ENCODE data around the gene CAV1. TPM values are rescaled to one million over a fixed set of nuclear protein-coding genes. Genes with fewer than 3 reads are reported as not detected.
A peak's percentile ranks its signal among the peaks of the same experiment; 100 is the strongest.

Gene CAV1
- total and polyA plus RNA-seq, 2 experiments from 2014 or later = 1,092 to 1,736 TPM

DNA sequence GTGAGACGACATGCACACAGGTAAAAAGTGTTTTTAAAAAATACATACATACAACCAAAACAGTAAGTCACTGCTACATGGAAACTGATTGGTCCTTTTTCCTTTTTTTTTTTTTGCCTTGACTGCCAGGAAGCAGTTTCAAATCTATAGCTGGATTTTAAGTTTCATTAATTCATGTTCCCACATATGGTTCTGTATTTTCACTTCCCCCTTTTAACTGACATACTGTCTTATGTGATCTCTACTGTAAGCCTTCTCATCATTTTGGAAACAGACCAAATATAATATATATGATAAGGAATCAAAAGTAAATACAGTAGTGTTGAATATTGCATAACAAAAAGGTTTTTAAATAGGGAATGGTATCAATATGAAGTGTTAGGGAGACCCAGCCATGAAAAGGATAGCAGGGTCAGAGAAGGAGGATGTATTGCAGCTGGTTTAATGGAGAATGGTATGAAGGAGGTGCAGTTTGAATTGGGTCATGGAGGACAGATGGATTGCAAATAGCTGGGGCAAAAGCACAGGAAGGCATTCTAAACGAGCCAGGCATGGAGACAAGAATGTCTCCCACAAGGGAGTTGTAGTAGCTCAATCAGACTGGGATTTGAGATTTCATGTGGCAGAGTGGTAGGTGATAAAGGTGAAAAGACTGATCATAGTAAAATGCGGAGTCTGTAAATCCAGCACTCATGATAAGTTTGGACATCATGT is 5.4 kb downstream of the CAV1 start:
- H3K9me3 ChIP-seq (ENCODE audit: low read depth) = no peaks in the 10 kb centered on the region
- peak overlapping the region; percentile 93 for H3K4me2 ChIP-seq (ENCODE audit: unreplicated experiment)
- 54 to 56% methylated on average over 3 of the region's 3 CpGs for WGBS, 2 experiments (ENCODE audit: low coverage in 1 of 2, low lambda C conversion rate in 2 of 2, missing lambda C conversion rate in 2 of 2)
- TF ChIP-seq EZH2 (IDR thresholded peaks at IDR 0.05; ENCODE audit: insufficient read depth, poor library complexity, severe bottlenecking) = no peak
- no peak for TF ChIP-seq EZH2phosphoT487 (IDR thresholded peaks at IDR 0.05; ENCODE audit: insufficient read depth, low read depth)
- in situ Hi-C loops (cut with MboI) = loop anchor here (10.0 kb wide), 1 partner anchor 55 kb away; no protein-coding TSS in a partner anchor
- H3K79me2 ChIP-seq (ENCODE audit: insufficient read depth) = peaks cover 96% of the 10 kb centered on the region
- H3K4me3 ChIP-seq = peak overlapping the region; percentile 95
- H3K9ac ChIP-seq = peak overlapping the region; percentile 99
- H3K4me1 ChIP-seq (ENCODE audit: insufficient read depth) = peaks cover 52% of the 10 kb centered on the region
- H3K36me3 ChIP-seq (ENCODE audit: low read depth) = peaks cover 71% of the 10 kb centered on the region
- no peak overlapping the region for H2AFZ ChIP-seq
- H4K20me1 ChIP-seq (ENCODE audit: insufficient read depth) = no peaks in the 10 kb centered on the region
- no peak for DNase-seq
- peak overlapping the region; percentile 95 for H3K27ac ChIP-seq
- H3K9me2 ChIP-seq (ENCODE audit: insufficient read depth) = no peaks in the 10 kb centered on the region
- no peaks in the 10 kb centered on the region for H3K27me3 ChIP-seq (replicated peaks; ENCODE audit: insufficient read depth)
- peaks cover 78% of the 10 kb centered on the region for H3F3A ChIP-seq (ENCODE audit: insufficient read depth)

DNA sequence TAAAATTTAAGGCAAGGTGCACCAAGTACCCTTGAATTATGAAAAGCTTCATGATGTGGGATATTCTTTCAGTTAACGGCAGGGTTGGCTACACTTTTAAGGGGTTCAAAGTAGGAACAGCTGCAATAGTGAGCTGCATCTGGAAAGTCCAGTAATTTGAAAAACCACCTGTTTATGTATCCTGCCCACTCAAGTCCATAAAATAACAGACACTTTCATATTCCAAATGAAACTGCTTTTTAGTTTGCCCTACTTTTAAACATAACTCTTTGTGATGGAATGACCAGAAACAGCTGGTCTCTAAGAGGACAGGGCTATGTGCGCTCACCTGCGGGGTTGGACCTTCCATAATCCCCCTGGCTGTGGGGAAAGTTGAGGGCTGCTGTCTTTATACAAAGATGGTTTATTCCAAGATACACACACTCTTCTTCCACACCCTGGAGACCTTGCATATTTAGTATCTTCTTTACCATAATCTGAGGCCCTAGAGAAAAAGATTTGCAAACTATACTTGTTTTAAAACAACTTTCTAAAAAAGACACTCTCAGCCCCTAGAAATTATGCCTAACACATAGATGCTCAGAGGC is 7.4 kb downstream of the CAV1 start:
- Histone ChIP-seq H3K4me1 (ENCODE audit: insufficient read depth) (peaks cover 55% of the 10 kb centered on the region), H3F3A (ENCODE audit: insufficient read depth) (peaks cover 88% of the 10 kb centered on the region)
- in situ Hi-C loops (cut with MboI) = loop anchor here (10.0 kb wide), 1 partner anchor 53 kb away; no protein-coding TSS in a partner anchor

DNA sequence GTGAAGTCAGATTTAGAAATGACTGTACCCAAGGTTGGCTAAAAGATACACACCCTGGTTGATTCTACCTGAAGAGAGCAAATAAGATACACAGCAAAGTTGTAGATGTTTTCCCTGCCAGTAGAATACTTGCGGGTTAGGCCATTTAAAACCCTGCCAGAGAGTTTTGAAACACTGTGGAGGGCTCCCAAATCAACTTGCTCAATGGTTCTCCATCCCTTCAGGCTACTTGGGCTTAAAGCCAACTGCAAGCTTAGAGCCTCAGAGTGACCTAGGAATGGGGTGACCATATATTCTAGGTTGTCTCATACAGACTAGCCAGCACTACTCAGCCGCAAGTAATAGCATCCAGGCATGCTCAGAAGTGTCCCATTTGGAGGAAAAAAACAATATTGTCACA is 10.0 kb downstream of the CAV1 start:
- peak overlapping the region; percentile 39 for H3K4me3 ChIP-seq
- H3K27ac ChIP-seq = peak overlapping the region; percentile 50
- H2AFZ ChIP-seq = no peak overlapping the region
- WGBS, 2 experiments (ENCODE audit: low coverage in 1 of 2, low lambda C conversion rate in 2 of 2, missing lambda C conversion rate in 2 of 2) = 53 to 57% methylated on average over 2 of the region's 2 CpGs
- peaks cover 59% of the 10 kb centered on the region for H3K4me1 ChIP-seq (ENCODE audit: insufficient read depth)
- peak overlapping the region; percentile 25; the same call in 1 of the 2 replicates for H3K9ac ChIP-seq
- H3K4me2 ChIP-seq (ENCODE audit: unreplicated experiment) = peak overlapping the region; percentile 45
- H4K20me1 ChIP-seq (ENCODE audit: insufficient read depth) = no peaks in the 10 kb centered on the region
- TF ChIP-seq EZH2phosphoT487 (IDR thresholded peaks at IDR 0.05; ENCODE audit: insufficient read depth, low read depth) (no peak), EZH2 (IDR thresholded peaks at IDR 0.05; ENCODE audit: insufficient read depth, poor library complexity, severe bottlenecking) (no peak)
- in situ Hi-C loops (cut with MboI) = loop anchor here (10.0 kb wide), 1 partner anchor 50 kb away; no protein-coding TSS in a partner anchor
- H3K27me3 ChIP-seq (replicated peaks; ENCODE audit: insufficient read depth) = no peaks in the 10 kb centered on the region
- H3F3A ChIP-seq (ENCODE audit: insufficient read depth) = peaks cover 88% of the 10 kb centered on the region
- no peaks in the 10 kb centered on the region for H3K9me3 ChIP-seq (ENCODE audit: low read depth)
- peaks cover 84% of the 10 kb centered on the region for H3K36me3 ChIP-seq (ENCODE audit: low read depth)
- peak; percentile 64 for DNase-seq
- H3K79me2 ChIP-seq (ENCODE audit: insufficient read depth) = peaks cover 98% of the 10 kb centered on the region
- H3K9me2 ChIP-seq (ENCODE audit: insufficient read depth) = no peaks in the 10 kb centered on the region

More for the DNA sequence above, 7.4 kb downstream of the CAV1 start:
- H3K9me3 ChIP-seq (ENCODE audit: low read depth) = no peaks in the 10 kb centered on the region
- no peaks in the 10 kb centered on the region for H4K20me1 ChIP-seq (ENCODE audit: insufficient read depth)
- TF ChIP-seq EZH2phosphoT487 (IDR thresholded peaks at IDR 0.05; ENCODE audit: insufficient read depth, low read depth) (no peak), EZH2 (IDR thresholded peaks at IDR 0.05; ENCODE audit: insufficient read depth, poor library complexity, severe bottlenecking) (no peak)
- peak overlapping the region; percentile 95 for H3K4me3 ChIP-seq
- no peak for DNase-seq
- peak overlapping the region; percentile 93 for H3K4me2 ChIP-seq (ENCODE audit: unreplicated experiment)
- WGBS, 2 experiments (ENCODE audit: low coverage in 1 of 2, low lambda C conversion rate in 2 of 2, missing lambda C conversion rate in 2 of 2) = 69 to 72% methylated on average over 3 of the region's 3 CpGs
- peaks cover 82% of the 10 kb centered on the region for H3K36me3 ChIP-seq (ENCODE audit: low read depth)
- H3K9me2 ChIP-seq (ENCODE audit: insufficient read depth) = no peaks in the 10 kb centered on the region
- peaks cover 98% of the 10 kb centered on the region for H3K79me2 ChIP-seq (ENCODE audit: insufficient read depth)
- H3K27me3 ChIP-seq (replicated peaks; ENCODE audit: insufficient read depth) = no peaks in the 10 kb centered on the region
- no peak overlapping the region for H2AFZ ChIP-seq
- H3K27ac ChIP-seq = peak overlapping the region; percentile 10; the same call in 1 of the 2 replicates
- H3K9ac ChIP-seq = no peak overlapping the region

DNA sequence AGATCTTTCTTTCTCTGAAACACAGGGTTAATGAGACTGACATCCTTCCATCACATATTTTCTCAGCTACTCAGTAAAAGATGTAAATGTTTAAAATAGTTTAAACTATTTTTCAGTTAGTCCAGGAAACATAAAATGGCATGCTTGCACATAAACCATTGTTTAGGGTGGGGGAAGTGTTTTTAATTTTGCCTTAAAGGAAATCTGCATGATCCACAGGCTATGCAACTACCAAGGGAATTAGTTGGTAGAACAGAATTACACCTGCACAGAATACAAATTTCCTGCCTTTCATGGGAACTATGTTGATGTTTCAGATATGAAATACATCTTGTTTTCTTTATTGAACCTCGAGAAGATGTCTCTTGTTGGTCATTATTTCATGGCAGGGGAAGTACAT is 10.6 kb downstream of the CAV1 start:
- no peak overlapping the region for H3K9ac ChIP-seq
- H2AFZ ChIP-seq = no peak overlapping the region
- no peaks in the 10 kb centered on the region for H3K9me2 ChIP-seq (ENCODE audit: insufficient read depth)
- peak overlapping the region; percentile 50 for H3K27ac ChIP-seq
- in situ Hi-C loops (cut with MboI) = loop anchor here (10.0 kb wide), 1 partner anchor 49 kb away; no protein-coding TSS in a partner anchor
- no peak for DNase-seq
- TF ChIP-seq EZH2phosphoT487 (IDR thresholded peaks at IDR 0.05; ENCODE audit: insufficient read depth, low read depth) (no peak), EZH2 (IDR thresholded peaks at IDR 0.05; ENCODE audit: insufficient read depth, poor library complexity, severe bottlenecking) (no peak)
- H4K20me1 ChIP-seq (ENCODE audit: insufficient read depth) = no peaks in the 10 kb centered on the region
- peak overlapping the region; percentile 45 for H3K4me2 ChIP-seq (ENCODE audit: unreplicated experiment)
- peaks cover 59% of the 10 kb centered on the region for H3K4me1 ChIP-seq (ENCODE audit: insufficient read depth)
- no peaks in the 10 kb centered on the region for H3K9me3 ChIP-seq (ENCODE audit: low read depth)
- 90 to 94% methylated on average over 1 of the region's 1 CpG for WGBS, 2 experiments (ENCODE audit: low coverage in 1 of 2, low lambda C conversion rate in 2 of 2, missing lambda C conversion rate in 2 of 2)
- peaks cover 88% of the 10 kb centered on the region for H3F3A ChIP-seq (ENCODE audit: insufficient read depth)
- no peaks in the 10 kb centered on the region for H3K27me3 ChIP-seq (replicated peaks; ENCODE audit: insufficient read depth)
- peak overlapping the region; percentile 7; the same call in 1 of the 2 replicates for H3K4me3 ChIP-seq
- H3K79me2 ChIP-seq (ENCODE audit: insufficient read depth) = peaks cover 98% of the 10 kb centered on the region
- peaks cover 84% of the 10 kb centered on the region for H3K36me3 ChIP-seq (ENCODE audit: low read depth)
